Immature natural killer cell (primary cell): ENCODE measurements around the gene IFITM10. TPM values are rescaled to one million over a fixed set of nuclear protein-coding genes. Genes with fewer than 3 reads are reported as not detected.
A peak's percentile ranks its signal among the peaks of the same experiment; 100 is the strongest.

ENCODE experiments used
- DNase-seq, 3 donors: peaks; one replicate each; pipeline ENCODE4 v3.0.0; 2022; ENCODE audit warnings: mixed read lengths in 1 of 3
- H3K27ac Mint-ChIP-seq, 6 donors: one replicate each; pipeline ENCODE4 v1.8.0; 2020; ENCODE audit warnings: mixed read lengths in 6 of 6, mild to moderate bottlenecking in 5 of 6, inconsistent platforms in 4 of 6, moderate library complexity in 3 of 6
- H3K27me3 Mint-ChIP-seq, 3 donors: one replicate each; pipeline ENCODE4 v1.8.0; 2020 to 2021; ENCODE audit warnings: low read depth in 3 of 3, mild to moderate bottlenecking in 3 of 3, mixed read lengths in 3 of 3, moderate library complexity in 3 of 3, inconsistent platforms in 1 of 3
- H3K36me3 Mint-ChIP-seq, 3 donors: one replicate each; pipeline ENCODE4 v1.8.0; 2020; ENCODE audit warnings: mixed read lengths in 3 of 3, inconsistent platforms in 2 of 3, mild to moderate bottlenecking in 2 of 3
- H3K4me1 Mint-ChIP-seq, 2 donors: one replicate each; pipeline ENCODE4 v1.8.0; 2020; ENCODE audit warnings: inconsistent platforms in 2 of 2, mild to moderate bottlenecking in 2 of 2, mixed read lengths in 2 of 2, moderate library complexity in 1 of 2
- H3K4me3 Mint-ChIP-seq, 5 donors: one replicate each; pipeline ENCODE4 v1.8.0; 2020; ENCODE audit warnings: mild to moderate bottlenecking in 5 of 5, mixed read lengths in 5 of 5, inconsistent platforms in 3 of 5, moderate library complexity in 3 of 5
- H3K9me3 Mint-ChIP-seq, 6 donors: one replicate each; pipeline ENCODE4 v1.8.0; 2020; ENCODE audit warnings: mild to moderate bottlenecking in 6 of 6, mixed read lengths in 6 of 6, inconsistent platforms in 4 of 6, moderate library complexity in 3 of 6
- polyA plus RNA-seq, 3 donors: library from polyadenylated mRNA; unstranded; fragments of 300-500 nt; fragmentation: Illumina TruSeq; gene quantifications; one replicate each; pipeline ENCODE4 v1.2.3, GENCODE V29; 2021

Gene IFITM10
- polyA plus RNA-seq, 3 donors from 2014 or later: 0.09 to 0.93 (median 0.39) TPM

DNA sequence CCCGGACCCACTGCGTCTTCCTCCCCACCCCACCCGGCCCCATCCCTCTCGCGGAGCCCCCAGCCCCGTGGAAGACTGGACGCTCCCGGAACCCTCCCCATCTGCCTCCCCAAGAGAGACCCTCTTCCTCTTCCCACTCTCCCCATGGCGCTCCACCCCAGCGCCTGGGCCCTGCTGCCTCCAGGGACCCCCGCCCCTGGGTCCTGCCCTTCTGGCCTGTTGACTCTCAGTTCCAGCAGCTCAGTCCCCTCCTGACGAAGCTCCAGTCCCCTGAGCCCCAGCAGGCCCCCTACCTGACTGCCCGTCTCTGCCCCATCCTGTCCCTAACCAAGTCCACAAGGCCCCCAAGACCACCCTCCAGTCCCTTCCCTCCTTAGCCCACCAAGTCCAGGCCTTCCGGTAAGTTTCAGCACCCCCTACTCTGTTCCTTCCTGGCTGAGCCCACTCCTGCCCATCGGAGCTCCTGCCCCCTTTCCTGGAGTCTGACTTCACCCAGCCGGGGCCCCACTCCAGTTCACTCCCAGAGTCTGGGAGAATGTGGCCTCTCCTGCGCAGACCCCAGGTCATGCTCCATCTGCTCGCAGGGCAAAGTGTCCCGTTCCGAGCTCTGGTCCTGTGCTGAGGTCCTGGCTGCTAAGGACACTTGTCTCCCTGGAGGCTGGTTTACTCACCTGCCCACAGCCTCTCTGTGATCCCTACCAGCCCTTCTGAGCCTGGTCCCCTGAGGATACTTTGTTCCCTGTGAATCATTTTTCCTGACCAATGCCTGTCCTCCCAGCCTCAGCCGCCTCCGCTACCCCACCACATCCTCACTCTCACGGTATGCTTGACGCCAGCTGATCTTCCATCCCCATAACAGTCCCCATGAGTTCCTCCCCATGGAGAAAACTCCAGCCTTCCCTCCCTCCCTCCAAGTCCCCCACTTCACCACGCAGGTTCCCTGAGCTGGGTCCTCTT, 722 bp downstream of the IFITM10 start:
- peaks cover 0 to 5% (median 3%) of the 10 kb centered on the region in 3 donors for H3K36me3 Mint-ChIP-seq
- H3K27ac Mint-ChIP-seq: peak overlapping the region in 3 of 6 donors; percentile 35 to 66 (median 57)
- H3K4me1 Mint-ChIP-seq: peaks cover 41 to 56% of the 10 kb centered on the region in 2 donors
- peaks cover 3 to 21% (median 10%) of the 10 kb centered on the region in 3 donors for H3K27me3 Mint-ChIP-seq
- no peak for DNase-seq
- H3K9me3 Mint-ChIP-seq: no peaks in the 10 kb centered on the region
- peak overlapping the region; percentile 55 to 74 (median 62) for H3K4me3 Mint-ChIP-seq

DNA sequence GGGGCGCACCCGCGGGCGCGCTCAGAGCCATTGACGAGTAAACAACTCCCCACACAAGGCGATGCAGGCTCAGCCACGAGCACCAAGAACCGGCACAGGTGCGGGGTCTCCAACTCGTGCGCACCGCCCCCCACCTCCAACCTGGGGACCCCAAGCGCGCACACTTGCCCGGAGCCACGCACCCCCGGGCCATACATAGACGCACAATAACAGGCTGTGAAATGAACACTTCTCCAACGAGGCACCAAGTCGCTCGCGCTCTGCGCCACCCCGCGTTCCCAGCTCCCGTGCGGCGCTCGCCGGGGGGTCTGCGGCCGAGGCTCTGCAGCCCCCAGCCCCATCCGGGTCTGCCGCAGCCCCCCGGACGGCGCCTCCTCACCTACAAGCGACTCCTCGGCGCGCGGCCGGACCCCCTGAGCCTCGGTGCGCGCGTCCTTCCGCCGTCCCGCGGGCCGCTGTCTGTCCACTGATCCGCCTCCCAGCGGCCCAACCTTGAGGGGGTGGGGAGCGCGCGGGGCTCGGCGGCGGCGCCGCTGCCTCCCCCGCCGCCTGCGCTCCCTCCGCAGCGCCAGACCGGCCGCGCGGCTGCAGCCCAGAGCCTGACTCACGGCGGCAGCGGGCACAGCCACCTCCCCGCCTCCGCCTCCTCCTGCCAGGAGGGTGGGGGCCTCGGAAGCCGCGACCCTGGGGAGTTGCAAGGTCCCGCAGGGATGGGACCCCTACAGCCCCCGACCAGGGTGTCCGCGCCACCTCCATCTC, 1.6 kb downstream of the IFITM10 start:
- Mint-ChIP-seq H3K4me3 (peak overlapping the region; percentile 71 to 78 (median 76)), H3K36me3 (peaks cover 0 to 5% (median 3%) of the 10 kb centered on the region in 3 donors), H3K9me3 (no peaks in the 10 kb centered on the region), H3K27ac (no peak overlapping the region), H3K27me3 (peaks cover 3 to 21% (median 10%) of the 10 kb centered on the region in 3 donors), H3K4me1 (peaks cover 39 to 52% of the 10 kb centered on the region in 2 donors)
- DNase-seq: peak in 2 of 3 donors; percentile 26 to 31

DNA sequence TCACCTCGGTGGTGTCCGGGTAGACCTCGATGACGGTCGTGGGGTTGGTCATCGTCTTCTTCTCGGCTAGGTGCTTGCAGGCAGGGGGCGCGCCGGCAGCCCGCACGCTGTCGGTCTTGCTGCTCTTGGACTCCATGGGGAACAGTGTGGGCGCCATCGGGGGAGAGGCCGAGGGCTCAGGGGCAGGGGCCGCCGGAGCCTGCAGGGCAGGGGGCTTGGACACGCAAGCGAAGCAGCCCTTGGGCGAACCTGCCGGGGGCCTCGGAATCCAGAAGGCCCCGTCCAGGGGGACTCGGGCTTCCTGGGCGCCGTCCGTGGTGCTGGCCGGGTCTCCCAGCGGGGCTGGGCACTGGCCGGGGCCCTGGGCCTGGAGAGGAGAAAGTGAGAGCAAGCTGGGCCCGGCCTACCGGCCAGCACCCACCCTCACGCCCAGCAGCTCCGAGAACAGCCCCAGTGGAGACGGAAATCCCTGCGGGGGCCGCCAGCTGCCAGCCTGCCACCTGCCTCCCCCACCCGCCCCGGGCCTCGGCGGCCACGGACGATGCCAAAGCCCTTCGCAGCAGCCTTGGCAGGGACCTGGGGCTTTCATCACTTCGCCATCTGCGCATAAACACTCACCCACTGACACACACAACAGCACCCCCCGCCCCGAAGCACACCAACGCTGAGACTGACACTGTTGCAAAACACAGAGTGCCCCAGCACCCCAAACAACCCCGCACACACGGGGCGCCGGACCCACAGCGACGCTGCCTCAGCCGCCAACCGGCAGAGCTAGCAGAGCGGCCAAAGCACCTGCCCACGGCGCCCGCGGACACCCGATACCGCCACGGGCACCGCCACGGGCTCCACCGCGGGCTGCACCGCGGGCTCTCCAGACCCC, 2.4 kb downstream of the IFITM10 start:
- peaks cover 0 to 5% (median under 1%) of the 10 kb centered on the region in 3 donors for H3K36me3 Mint-ChIP-seq
- DNase-seq: no peak
- H3K27me3 Mint-ChIP-seq: peaks cover 3 to 20% (median 9%) of the 10 kb centered on the region in 3 donors
- no peak overlapping the region for H3K27ac Mint-ChIP-seq
- H3K4me3 Mint-ChIP-seq: peak overlapping the region; percentile 63 to 78 (median 74)
- peaks cover 35 to 47% of the 10 kb centered on the region in 2 donors for H3K4me1 Mint-ChIP-seq
- H3K9me3 Mint-ChIP-seq: no peaks in the 10 kb centered on the region

DNA sequence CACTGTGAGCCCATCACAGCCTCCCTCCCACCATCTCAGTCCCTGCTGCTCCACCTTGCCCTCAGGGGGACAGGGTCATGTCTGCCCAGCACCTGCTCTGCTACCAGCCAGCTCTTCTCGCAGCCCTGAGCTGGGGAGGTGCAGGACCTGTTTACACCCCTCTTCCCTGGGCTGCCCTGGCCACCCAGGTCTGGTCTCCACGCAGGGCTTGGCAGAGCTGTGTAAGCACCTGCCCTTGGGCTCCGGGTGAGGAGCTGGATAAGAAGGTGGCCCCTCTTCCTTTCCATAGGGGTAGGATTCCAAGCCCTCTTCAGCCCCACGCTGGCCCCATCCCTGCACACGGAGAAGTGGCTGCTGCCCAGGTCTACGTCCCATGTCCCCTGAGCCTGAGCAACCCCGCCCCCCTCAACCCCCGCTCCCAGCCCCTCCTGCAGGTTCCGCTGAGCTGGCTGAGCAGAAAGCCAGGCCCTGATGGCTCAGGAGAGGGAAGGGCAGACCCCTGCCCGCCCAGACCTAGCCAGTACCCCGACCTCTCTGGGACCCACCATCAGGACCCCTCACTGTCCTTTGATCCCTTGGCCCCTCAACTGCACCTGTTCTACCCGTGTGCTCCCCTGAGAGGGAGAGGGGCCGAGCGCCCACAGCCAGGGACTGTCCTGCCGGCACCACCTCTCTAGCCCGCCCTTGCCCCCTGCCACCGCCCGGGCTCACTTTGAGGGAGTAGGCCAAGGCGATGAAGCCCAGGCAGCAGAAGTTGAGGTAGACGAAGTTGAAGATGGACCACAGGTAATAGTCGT, 3.2 kb downstream of the IFITM10 start:
- H3K36me3 Mint-ChIP-seq: peaks cover 0 to 5% (median 0%) of the 10 kb centered on the region in 3 donors
- H3K27me3 Mint-ChIP-seq: peaks cover 3 to 20% (median 8%) of the 10 kb centered on the region in 3 donors
- H3K9me3 Mint-ChIP-seq: no peaks in the 10 kb centered on the region
- H3K4me3 Mint-ChIP-seq: peak overlapping the region in 4 of 5 donors; percentile 38 to 69 (median 54)
- peaks cover 27 to 40% of the 10 kb centered on the region in 2 donors for H3K4me1 Mint-ChIP-seq
- no peak for DNase-seq
- H3K27ac Mint-ChIP-seq: peak overlapping the region in 2 of 6 donors; percentile 10 to 64

DNA sequence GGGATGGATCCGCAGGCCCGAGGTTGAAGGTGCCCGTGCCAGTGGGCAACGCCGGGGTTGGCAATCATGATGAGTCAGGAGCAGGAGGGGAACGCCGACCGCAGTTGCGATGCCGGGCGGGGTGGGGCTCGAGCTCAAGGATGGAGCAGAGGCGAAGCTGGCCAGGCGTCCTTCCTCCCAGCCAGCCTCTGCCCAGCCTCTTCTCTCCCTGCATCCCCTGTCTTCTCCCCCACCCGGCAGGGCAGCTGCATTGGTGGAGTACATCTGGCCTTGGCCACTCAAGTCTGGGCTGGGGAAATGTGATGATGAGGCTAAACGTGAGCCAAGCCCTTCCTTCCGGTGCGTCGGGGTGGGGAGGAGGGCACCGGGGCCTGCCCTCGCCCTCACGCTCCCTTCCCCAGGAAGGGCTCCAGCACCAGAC, 3.9 kb downstream of the IFITM10 start:
- peak overlapping the region in 4 of 5 donors; percentile 34 to 69 (median 36) for H3K4me3 Mint-ChIP-seq
- DNase-seq: no peak
- peaks cover 3 to 20% (median 8%) of the 10 kb centered on the region in 3 donors for H3K27me3 Mint-ChIP-seq
- peaks cover 20 to 34% of the 10 kb centered on the region in 2 donors for H3K4me1 Mint-ChIP-seq
- H3K9me3 Mint-ChIP-seq: no peaks in the 10 kb centered on the region
- H3K36me3 Mint-ChIP-seq: peaks cover 0 to 5% (median 0%) of the 10 kb centered on the region in 3 donors
- peak overlapping the region in 4 of 6 donors; percentile 10 to 81 (median 48) for H3K27ac Mint-ChIP-seq

DNA sequence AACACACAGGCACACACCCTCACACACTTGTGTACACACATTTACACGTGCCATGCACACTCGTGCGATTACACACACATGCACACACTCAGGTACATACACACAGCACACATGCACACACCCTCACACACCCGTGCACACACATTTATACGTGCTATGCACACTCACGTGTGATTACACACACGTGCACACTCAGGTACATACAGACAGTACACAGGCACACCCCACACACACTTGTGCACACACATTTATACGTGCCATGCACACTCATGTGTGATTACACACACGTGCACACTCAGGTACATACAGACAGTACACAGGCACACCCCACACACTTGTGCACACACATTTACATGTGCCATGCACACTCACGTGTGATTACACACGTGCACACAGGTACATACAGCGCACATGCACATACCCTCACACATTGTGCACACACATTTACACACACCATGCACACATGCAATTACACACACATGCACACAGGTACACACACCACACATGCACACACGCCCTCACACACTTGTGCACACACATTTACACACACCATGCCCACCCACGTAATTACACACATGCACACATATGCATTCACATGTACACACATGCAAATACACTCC, 4.6 kb downstream of the IFITM10 start:
- peak overlapping the region in 2 of 5 donors; percentile 35 for H3K4me3 Mint-ChIP-seq
- DNase-seq: no peak

DNA sequence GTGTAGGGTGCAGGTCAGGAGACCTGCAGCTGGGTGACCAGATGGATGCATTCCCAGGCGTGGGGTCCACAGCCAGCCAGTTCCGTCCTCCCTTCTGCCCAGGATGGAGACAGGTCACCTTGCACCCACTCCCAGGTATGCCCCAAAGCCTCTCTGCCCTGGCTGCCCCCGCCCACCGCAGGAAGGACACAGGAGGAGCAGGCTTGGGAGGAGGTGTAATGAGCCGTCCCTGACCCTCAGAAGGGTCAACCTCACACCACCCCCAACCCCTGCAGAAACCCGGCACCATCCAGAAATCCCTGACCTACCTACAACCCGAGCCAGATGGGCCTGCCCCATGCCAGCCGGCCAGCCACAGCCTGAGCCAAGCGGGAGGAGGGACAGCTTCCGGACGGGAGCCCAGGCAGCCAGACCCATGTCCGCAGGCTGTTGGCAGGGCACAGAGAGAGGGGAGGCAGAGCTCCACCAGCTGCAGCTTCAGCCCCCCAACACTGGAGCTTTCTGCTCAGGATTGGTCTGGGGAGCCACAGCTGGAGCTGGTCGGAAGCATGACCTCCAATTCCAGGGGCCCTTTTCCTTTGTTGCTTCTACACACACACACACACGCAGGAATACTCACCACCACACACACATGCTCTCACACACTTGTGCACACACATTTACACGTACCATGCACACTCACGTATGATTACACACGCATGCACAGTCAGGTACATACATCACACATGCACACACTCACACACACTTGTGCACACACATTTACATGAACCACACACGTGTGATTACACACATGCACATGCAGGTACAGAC, 5.3 kb downstream of the IFITM10 start:
- H3K27ac Mint-ChIP-seq: no peak overlapping the region
- peaks cover 14 to 27% of the 10 kb centered on the region in 2 donors for H3K4me1 Mint-ChIP-seq
- peaks cover 3 to 21% (median 6%) of the 10 kb centered on the region in 3 donors for H3K27me3 Mint-ChIP-seq
- H3K9me3 Mint-ChIP-seq: no peaks in the 10 kb centered on the region
- peaks cover 0 to 5% (median 0%) of the 10 kb centered on the region in 3 donors for H3K36me3 Mint-ChIP-seq
- DNase-seq: no peak
- H3K4me3 Mint-ChIP-seq: peak overlapping the region in 1 of 5 donors; percentile 35

More for the DNA sequence above, 4.6 kb downstream of the IFITM10 start:
- H3K36me3 Mint-ChIP-seq: peaks cover 0 to 5% (median 0%) of the 10 kb centered on the region in 3 donors
- peaks cover 3 to 20% (median 8%) of the 10 kb centered on the region in 3 donors for H3K27me3 Mint-ChIP-seq
- H3K9me3 Mint-ChIP-seq: no peaks in the 10 kb centered on the region
- peaks cover 20 to 32% of the 10 kb centered on the region in 2 donors for H3K4me1 Mint-ChIP-seq
- H3K27ac Mint-ChIP-seq: peak overlapping the region in 4 of 6 donors; percentile 14 to 81 (median 30)

DNA sequence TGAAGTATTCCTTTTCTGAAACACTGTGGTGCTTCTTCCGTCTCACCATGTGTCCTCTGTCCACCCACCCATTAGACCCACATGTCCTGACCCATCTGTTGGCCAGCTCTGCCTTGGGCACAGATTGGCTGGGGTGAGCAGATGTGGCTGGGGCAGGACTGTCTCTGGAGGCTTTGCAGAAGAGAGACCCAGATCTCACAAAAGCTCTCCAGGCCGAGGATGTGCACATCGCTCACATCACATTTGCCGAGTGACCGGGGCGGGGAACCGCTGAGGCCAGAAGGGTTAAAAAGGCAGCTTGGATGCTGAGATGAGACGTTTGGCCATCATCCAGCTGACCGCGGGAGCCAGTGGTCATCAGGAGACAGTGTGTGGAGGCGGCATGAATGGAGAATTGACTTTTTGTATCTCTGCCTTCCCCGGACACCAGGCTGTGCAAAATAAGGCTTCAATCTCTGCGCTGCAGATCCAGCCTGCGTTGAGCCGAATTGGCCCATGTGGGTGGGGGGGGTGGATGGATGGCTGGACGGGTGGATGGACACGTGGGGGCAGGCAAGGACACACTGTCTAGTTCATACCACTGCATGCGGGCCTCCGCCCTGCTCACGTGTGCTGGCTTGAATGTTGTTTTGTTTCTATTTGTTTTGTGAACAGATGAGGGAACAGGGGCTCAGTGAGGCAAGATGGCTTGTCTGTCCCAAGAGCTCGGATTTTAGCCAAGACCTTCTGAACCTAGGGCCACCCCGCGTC, 6.1 kb downstream of the IFITM10 start:
- peaks cover 6 to 19% of the 10 kb centered on the region in 2 donors for H3K4me1 Mint-ChIP-seq
- no peak overlapping the region for H3K4me3 Mint-ChIP-seq
- H3K9me3 Mint-ChIP-seq: no peaks in the 10 kb centered on the region
- H3K27ac Mint-ChIP-seq: no peak overlapping the region
- H3K36me3 Mint-ChIP-seq: peaks cover 0 to 5% (median 3%) of the 10 kb centered on the region in 3 donors
- no peak for DNase-seq
- H3K27me3 Mint-ChIP-seq: peaks cover 3 to 14% (median 4%) of the 10 kb centered on the region in 3 donors

DNA sequence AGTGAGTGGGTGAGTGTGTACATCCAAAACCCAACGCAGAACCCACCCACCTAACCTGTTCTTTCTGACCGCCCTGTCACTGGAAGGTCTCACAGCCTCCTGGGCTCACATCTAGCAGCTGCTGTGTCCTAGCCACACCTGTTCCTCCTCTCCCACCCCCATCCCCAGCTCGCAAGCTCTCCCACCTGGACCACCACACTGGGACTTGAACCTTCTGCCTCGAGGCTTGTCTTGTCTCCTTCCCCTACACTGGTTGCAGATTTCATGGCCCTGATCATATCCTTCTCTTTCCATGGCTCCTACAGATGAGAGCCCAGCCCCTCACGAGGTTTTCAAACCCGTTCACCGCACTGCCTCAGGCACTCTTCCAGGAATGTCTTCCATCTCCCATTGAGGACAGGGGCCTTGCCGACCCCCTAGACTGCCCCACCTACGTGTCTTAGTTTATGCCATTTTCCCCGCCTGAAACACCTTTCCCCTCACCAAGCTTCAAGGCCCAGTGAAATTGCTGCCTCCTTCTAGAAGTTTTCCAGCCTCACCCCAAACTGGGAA, 6.7 kb downstream of the IFITM10 start:
- H3K4me3 Mint-ChIP-seq: no peak overlapping the region
- peaks cover 4 to 17% (median 6%) of the 10 kb centered on the region in 3 donors for H3K27me3 Mint-ChIP-seq
- peaks cover 0 to 7% (median 5%) of the 10 kb centered on the region in 3 donors for H3K36me3 Mint-ChIP-seq
- DNase-seq: no peak
- peaks cover 6 to 18% of the 10 kb centered on the region in 2 donors for H3K4me1 Mint-ChIP-seq
- H3K27ac Mint-ChIP-seq: no peak overlapping the region
- no peaks in the 10 kb centered on the region for H3K9me3 Mint-ChIP-seq

DNA sequence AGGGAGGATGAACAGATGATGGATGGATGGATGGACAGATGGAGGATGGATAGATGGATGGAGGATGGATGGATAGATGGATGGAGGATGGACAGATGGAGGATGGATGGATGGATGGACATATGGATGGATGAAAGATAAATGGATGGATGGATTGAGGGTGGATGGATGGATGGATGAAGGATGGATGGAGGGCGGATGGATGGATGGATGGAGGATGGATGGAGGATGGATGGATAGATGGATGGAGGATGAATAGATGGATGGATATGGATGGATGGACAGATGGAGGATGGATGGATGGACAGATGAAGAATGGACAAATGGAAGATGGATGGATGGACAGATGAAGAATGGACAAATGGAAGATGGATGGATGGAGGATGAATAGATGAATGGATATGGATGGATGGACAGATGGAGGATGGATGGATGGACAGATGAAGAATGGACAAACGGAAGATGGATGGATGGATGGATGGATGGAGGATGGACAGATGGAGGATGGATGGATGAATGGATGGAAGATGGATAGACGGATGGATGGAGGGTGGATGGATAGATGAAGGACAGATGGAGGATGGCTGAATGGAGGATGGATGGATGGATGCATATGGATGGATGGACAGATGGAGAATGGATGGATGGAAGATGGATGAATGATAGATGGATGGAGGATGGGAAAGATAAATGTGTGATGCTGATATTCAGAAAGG, 7.4 kb downstream of the IFITM10 start:
- DNase-seq: no peak
- Mint-ChIP-seq H3K9me3 (peaks cover 0 to 2% (median 0%) of the 10 kb centered on the region in 6 donors), H3K27ac (no peak overlapping the region), H3K27me3 (peaks cover 6 to 15% (median 8%) of the 10 kb centered on the region in 3 donors), H3K4me3 (no peak overlapping the region), H3K4me1 (peaks cover 6 to 14% of the 10 kb centered on the region in 2 donors), H3K36me3 (peaks cover 0 to 12% (median 5%) of the 10 kb centered on the region in 3 donors)
